Measurements from ENCODE around the gene KRT4.

Gene KRT4

GRCh38 chr12:52788876-52789636 lies 24.9 kb downstream of the KRT4 start:
- no peak for DNase-seq
- TF ChIP-seq CTCF (IDR thresholded peaks at IDR 0.05; ENCODE audit: low read depth, low read length, missing control alignments), result no peak
- Histone ChIP-seq H3K27ac (no peak overlapping the region), H3K27me3 (replicated peaks) (peaks cover 14% of the 10 kb centered on the region), H3K4me3 (ENCODE audit: low read depth, low read length) (no peak overlapping the region), H3K36me3 (replicated peaks) (no peaks in the 10 kb centered on the region)
- in situ Hi-C loops (cut with HindIII; ENCODE audit: low pct_ligation_motif_present, low sequenced_read_pairs), result no loop called here

GRCh38 chr12:52788192-52788875 lies 25.6 kb downstream of the KRT4 start:
- peaks cover 14% of the 10 kb centered on the region for H3K27me3 ChIP-seq (replicated peaks)
- no peak for TF ChIP-seq CTCF (IDR thresholded peaks at IDR 0.05; ENCODE audit: low read depth, low read length, missing control alignments)
- in situ Hi-C loops (cut with HindIII; ENCODE audit: low pct_ligation_motif_present, low sequenced_read_pairs), result no loop called here
- no peak overlapping the region for H3K27ac ChIP-seq
- H3K36me3 ChIP-seq (replicated peaks), result no peaks in the 10 kb centered on the region
- H3K4me3 ChIP-seq (ENCODE audit: low read depth, low read length), result no peak overlapping the region
- no peak for DNase-seq

GRCh38 chr12:52787324-52788191 lies 26.4 kb downstream of the KRT4 start:
- H3K27ac ChIP-seq, result no peak overlapping the region
- in situ Hi-C loops (cut with HindIII; ENCODE audit: low pct_ligation_motif_present, low sequenced_read_pairs), result no loop called here
- H3K4me3 ChIP-seq (ENCODE audit: low read depth, low read length), result no peak overlapping the region
- no peak for TF ChIP-seq CTCF (IDR thresholded peaks at IDR 0.05; ENCODE audit: low read depth, low read length, missing control alignments)
- no peaks in the 10 kb centered on the region for H3K36me3 ChIP-seq (replicated peaks)
- no peak for DNase-seq
- peaks cover 14% of the 10 kb centered on the region for H3K27me3 ChIP-seq (replicated peaks)

GRCh38 chr12:52784909-52785308 lies 29.0 kb downstream of the KRT4 start:
- H3K27ac ChIP-seq, result no peak overlapping the region
- no peak for TF ChIP-seq CTCF (IDR thresholded peaks at IDR 0.05; ENCODE audit: low read depth, low read length, missing control alignments)

GRCh38 chr12:52783563-52784316 lies 30.2 kb downstream of the KRT4 start:
- no peak for TF ChIP-seq CTCF (IDR thresholded peaks at IDR 0.05; ENCODE audit: low read depth, low read length, missing control alignments)
- H3K4me3 ChIP-seq (ENCODE audit: low read depth, low read length), result no peak overlapping the region
- H3K36me3 ChIP-seq (replicated peaks), result no peaks in the 10 kb centered on the region
- in situ Hi-C loops (cut with HindIII; ENCODE audit: low pct_ligation_motif_present, low sequenced_read_pairs), result no loop called here
- no peak for DNase-seq
- H3K27ac ChIP-seq, result no peak overlapping the region
- H3K27me3 ChIP-seq (replicated peaks), result peaks cover 9% of the 10 kb centered on the region

More at GRCh38 chr12:52784909-52785308, 29.0 kb downstream of the KRT4 start:
- DNase-seq, result no peak
- in situ Hi-C loops (cut with HindIII; ENCODE audit: low pct_ligation_motif_present, low sequenced_read_pairs), result no loop called here
- no peaks in the 10 kb centered on the region for H3K36me3 ChIP-seq (replicated peaks)
- H3K4me3 ChIP-seq (ENCODE audit: low read depth, low read length), result no peak overlapping the region
- peaks cover 10% of the 10 kb centered on the region for H3K27me3 ChIP-seq (replicated peaks)

Data from brain microvascular endothelial cell (primary cell).